Fibroblast of the conjunctiva (primary cell): ENCODE results near the gene OLIG1.

ENCODE experiments used
- DNase-seq: peaks from one replicate; pipeline ENCODE4 v3.0.0-alpha.2; 2010; ENCODE audit warnings: low read depth

OLIG1 gene

GRCh38 chr21:33031152-33031911, 38.6 kb upstream of the OLIG1 start:
- DNase-seq, result no peak

DNA sequence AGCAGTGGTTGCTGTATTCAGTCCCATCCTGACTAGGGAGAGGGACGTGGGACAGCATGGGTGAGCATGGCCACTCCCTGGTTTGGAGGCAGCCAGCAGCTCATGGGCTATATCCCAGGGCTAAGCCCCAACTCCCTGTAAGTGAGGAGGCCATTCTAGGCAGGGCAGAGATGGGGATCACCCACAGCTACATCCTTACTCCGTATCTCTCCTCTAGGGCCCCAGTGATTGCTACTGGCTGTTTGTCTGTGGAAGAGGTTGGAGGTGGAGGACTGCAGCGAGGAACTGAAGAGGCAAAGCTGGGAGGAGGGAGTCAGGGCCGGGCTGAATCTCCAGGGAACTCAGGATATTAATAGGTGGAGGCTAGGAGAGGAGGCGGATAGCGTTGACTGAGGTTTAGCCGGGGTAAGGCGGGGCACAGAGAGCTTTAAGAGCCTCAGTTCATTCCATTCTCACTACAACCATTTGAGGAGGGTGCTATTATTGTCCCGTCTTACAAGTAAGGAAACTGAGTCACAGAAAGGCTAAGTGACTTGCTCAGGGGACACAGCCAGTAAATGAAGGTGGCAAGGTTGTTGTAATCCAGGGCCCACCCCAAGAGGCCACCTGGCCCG, 37.4 kb upstream of the OLIG1 start:
- no peak for DNase-seq

- DNase-seq, result no peak
Measured at GRCh38 chr21:33033094-33033951, 36.6 kb upstream of the OLIG1 start.

DNA sequence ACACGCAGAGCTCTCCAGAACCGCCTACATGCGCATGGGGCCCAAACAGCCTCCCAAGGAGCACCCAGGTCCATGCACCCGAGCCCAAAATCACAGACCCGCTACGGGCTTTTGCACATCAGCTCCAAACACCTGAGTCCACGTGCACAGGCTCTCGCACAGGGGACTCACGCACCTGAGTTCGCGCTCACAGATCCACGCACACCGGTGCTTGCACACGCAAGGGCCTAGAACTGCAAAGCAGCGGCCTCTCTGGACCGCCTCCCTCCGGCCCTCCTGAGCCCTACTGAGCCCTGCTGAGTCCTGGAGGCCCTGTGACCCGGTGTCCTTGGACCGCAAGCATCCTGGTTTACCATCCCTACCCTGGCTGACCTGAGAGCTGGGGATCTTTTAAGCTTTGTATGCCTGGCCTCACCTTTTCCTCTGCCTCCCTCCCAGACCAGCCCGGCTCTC, 36.0 kb upstream of the OLIG1 start:
- DNase-seq, result no peak

- DNase-seq, result no peak
Measured at GRCh38 chr21:33035147-33035546, 34.8 kb upstream of the OLIG1 start.

- no peak for DNase-seq
Measured at GRCh38 chr21:33036430-33037162, 33.3 kb upstream of the OLIG1 start.

- DNase-seq, result no peak
Measured at GRCh38 chr21:33037501-33037900, 32.4 kb upstream of the OLIG1 start.

- no peak for DNase-seq
Measured at GRCh38 chr21:33039536-33039935, 30.4 kb upstream of the OLIG1 start.

GRCh38 chr21:33040215-33040614, 29.7 kb upstream of the OLIG1 start:
- no peak for DNase-seq

GRCh38 chr21:33041981-33042380, 28.0 kb upstream of the OLIG1 start:
- no peak for DNase-seq

DNA sequence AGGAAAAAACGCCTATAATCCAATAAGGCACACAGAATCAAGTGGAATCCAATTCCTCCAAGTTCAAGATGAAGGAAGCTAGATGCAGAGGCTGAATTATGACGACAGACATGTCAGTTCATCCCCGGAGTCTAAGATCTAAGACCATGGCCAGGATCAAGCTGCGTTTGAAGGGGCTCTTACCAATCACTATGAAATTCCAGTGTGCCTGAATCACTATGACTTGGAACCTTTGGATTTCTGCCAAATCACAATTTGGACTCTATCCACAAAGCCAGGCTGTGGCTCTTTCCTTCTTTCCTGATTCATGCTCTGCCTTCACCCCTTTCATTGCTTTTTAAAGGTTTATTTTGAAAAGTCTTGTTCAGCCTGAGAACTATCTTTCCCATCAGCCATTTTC, 27.1 kb upstream of the OLIG1 start:
- DNase-seq, result no peak

DNA sequence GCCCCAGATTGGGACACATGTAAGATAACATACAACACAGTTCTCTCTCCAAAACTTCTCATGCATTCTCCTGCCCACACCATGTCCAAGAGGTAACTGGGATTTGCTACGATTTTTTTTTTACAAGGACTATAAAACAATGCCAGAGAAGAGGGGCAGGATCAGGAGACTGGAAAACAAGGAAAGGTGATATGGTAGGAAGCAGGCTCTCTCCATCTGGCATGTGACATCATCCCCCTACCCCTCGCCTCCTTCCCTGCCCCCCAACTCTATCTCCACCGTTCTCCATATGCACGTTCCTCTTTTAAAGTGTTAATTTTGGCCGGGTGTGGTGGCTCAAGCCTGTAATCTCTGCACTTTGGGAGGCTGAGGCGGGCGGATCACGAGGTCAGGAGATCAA, 23.5 kb upstream of the OLIG1 start:
- no peak for DNase-seq

DNA sequence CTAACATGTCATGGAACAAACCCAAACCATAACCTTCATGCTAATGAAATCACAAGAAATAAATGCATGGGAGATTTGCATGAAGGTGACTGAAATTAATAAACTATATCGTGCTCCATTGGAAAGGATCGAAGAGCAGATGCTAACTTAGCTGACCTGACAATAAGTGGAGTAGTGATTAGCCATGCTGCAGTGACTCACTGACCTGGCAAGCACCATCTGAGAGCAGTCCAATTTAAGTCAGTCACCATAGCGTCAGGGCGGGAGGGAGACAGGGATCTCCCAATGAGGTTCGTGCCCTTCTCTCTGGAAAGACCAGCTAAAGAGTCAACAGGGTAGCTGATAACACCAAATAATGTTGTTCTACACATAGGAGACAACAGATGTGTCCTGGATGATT, 22.7 kb upstream of the OLIG1 start:
- no peak for DNase-seq

- no peak for DNase-seq
Measured at GRCh38 chr21:33051925-33052324, 18.0 kb upstream of the OLIG1 start.

- DNase-seq, result no peak
Measured at GRCh38 chr21:33053951-33054350, 16.0 kb upstream of the OLIG1 start.

GRCh38 chr21:33055991-33056390, 13.9 kb upstream of the OLIG1 start:
- DNase-seq, result no peak

GRCh38 chr21:33057385-33057940, 12.5 kb upstream of the OLIG1 start:
- DNase-seq, result no peak

- DNase-seq, result no peak
Measured at GRCh38 chr21:33058527-33058926, 11.4 kb upstream of the OLIG1 start.

GRCh38 chr21:33058957-33059356, 11.0 kb upstream of the OLIG1 start:
- DNase-seq, result no peak

DNA sequence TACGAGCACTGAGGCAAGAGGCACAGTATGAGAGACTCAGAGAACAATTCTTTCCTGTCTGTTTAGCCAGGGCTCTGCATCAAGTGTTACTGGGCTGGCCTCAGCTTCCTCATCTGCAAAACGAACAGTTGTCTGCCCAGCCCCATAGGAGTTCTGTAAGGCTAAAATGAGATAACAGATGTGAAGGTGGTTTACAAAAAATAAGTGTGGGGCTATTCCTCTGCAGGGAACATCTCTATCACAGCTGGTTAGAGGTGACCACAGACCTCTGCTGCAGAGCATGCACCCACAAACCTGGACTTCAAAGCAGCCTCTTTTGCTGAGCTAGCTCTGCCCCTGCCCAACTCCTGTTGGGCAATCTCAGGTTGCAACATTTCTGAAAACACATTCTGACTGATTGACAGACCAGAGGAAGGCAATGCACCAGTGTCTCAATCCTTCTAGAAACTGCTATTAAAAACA, 10.5 kb upstream of the OLIG1 start:
- no peak for DNase-seq

DNA sequence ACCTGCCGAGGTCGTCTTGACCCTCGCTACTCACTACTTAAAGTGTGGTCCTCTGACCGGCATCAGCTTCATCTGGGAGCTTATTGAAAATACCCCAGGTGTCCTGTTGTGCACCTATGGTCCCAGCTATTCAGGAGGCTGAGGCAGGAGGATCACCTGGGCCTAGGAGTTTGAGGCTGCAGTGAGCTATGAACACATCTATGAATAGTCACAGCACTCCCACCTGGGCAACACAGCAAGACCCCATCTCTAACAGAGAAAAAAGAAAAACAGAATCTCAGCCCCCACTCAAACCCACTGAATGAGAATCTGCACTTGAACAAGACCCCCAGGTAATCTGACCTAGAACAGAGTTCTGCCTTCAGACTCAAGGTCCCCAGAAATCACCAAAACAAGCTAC, 8.7 kb upstream of the OLIG1 start:
- no peak for DNase-seq

DNA sequence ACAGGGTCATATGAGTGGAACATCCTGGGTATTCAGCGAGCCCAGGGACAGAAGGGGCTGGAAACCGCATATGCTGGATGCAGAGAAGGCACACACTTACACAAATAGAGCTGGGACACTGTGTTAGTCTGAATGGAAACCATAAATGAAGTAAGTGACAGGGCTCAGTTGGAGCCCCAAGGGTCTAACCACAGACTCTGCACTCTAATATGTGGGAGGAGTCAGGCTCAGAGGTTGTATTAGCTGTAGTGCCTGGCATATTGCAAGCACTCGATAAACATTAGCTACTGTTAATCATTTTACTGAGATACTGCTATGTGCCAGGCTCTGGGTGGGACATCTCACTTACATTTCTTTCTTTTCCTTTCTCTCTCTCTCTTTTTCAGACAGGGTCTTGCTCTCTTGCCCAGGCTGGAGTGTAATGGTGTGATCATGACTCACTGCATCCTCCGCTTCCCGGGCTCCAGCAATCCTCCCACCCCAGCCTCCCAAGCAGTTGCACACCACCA, 6.5 kb upstream of the OLIG1 start:
- DNase-seq, result no peak
